Cardiac muscle cell (in vitro differentiated cells and primary cell): ENCODE data around the gene RPS19BP1. TPM values are rescaled to one million over a fixed set of nuclear protein-coding genes. Genes with fewer than 3 reads are reported as not detected.

Experiments used
- DNase-seq, 2 donors: peaks; one replicate each; pipeline versions ENCODE4 v3.0.0 to v3.0.0-alpha.2; 2010 to 2017; ENCODE audit warnings: low read depth in 1 of 2, low spot score in 1 of 2
- H3K27ac ChIP-seq: fragments of 200-600 bp; sonication (generic); 2 replicates; pipeline ENCODE4 v1.5.1; 2016
- H3K27me3 ChIP-seq: fragments of 200-600 bp; sonication (generic); 2 replicates; pipeline ENCODE4 v1.6.0; 2016; ENCODE audit warnings: control low read depth
- H3K36me3 ChIP-seq: fragments of 200-600 bp; sonication (generic); 2 replicates; pipeline ENCODE4 v1.5.1; 2016; ENCODE audit warnings: control low read depth
- H3K4me1 ChIP-seq: fragments of 200-600 bp; sonication (generic); 2 replicates; pipeline ENCODE4 v1.8.1; 2017; ENCODE audit warnings: low read depth, mild to moderate bottlenecking, mixed run types
- H3K4me3 ChIP-seq: fragments of 200-600 bp; sonication (generic); 2 replicates; pipeline ENCODE4 v1.5.1; 2016; ENCODE audit warnings: mild to moderate bottlenecking
- H3K9me3 ChIP-seq: fragments of 200-600 bp; sonication (generic); 2 replicates; pipeline ENCODE4 v1.5.1; 2017; ENCODE audit warnings: low read depth, mild to moderate bottlenecking, control low read depth
- polyA plus RNA-seq: library from polyadenylated mRNA; unstranded; fragments of >200 nt; fragmentation: Nextera tagmentation; extraction: Ambion mirVana; gene quantifications from 2 replicates; pipeline ENCODE4 v1.2.1, GENCODE V29; 2016
- total RNA-seq: library from RNA; depleted of rRNA; stranded (reverse); fragments of >200 nt; gene quantifications from 2 replicates; pipeline ENCODE4 v1.2.3, GENCODE V29; 2016
- TF ChIP-seq, protein P1 (sequence below): IDR thresholded peaks from 2 replicates; pipeline ENCODE4 v1.5.1; 2012; ENCODE audit warnings: low read depth, mild to moderate bottlenecking, low read length

RPS19BP1 gene
- total and polyA plus RNA-seq, 2 experiments from 2014 or later, result 144 to 150 TPM

DNA sequence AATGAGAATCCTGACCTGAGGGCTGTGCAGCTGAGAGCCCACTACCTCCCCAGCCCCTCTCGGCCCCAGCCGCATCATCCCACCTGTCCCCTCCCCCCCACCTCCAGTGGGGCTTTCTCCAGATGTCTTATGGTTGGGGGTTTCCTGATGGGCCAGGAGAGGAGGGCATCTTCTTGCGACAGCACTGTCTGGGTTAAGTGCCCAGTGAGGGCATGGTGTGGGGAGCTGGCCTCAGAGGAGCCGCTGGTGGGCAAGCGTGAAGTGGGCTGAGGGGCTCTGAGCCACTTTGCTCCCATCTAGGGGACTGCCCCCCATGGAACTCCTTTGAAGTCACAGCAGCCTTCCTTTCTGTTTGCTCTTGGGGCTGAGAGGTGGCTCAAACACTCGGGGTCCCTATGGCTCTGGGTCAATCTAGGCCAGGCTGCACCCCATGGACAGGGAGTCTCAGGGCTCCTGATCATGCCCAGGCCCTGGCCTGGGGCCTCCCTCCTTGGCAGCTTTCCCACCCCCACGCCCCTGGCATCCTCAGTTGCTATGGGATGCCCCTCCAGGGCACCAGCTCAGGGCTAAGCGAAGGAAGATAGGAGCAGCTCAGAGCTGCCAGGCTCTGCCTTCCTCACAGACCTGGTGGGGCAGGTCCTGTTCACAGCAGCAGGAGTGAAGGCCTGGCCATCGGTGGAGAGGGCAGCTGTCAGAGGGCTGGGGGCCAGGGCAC lies 41.4 kb downstream of the RPS19BP1 start:
- no peak for DNase-seq

DNA sequence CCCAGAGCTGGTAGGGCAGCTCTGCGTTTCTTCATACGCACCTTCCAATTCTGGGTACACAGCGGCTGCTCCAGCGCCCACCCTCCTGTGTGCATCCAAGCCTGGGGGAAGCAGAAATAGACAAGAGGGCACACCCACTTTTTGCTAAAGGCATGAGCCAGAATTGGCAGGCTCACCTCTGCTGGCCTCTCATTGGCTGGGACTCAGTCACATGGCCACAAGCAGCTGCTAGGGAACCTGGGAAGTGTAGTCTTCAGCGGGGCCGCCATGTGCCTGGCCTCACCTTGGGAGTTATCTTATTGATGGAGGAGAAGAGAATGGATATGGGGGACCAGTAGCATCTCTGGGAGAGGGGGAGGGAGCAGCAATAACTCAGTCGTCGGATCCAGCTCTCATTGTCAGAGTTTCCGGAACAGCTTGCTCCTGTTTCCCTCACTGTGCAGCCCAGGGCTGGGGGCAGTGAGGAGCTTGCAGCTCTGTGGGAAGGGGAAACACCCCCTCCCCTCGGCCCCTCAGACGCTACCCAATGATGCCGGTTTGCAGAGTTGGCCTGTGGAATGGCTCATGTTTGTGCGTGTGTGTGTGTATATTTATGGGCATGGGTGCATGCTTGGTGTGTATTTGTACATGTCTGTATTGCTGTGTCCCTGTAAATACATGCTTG lies 42.3 kb downstream of the RPS19BP1 start:
- H3K9me3 ChIP-seq, result no peaks in the 10 kb centered on the region
- no peak overlapping the region for H3K4me3 ChIP-seq
- peak; percentile 64 to 79 for DNase-seq
- no peaks in the 10 kb centered on the region for H3K4me1 ChIP-seq
- peaks cover 5% of the 10 kb centered on the region for H3K36me3 ChIP-seq
- H3K27ac ChIP-seq, result no peak overlapping the region
- no peaks in the 10 kb centered on the region for H3K27me3 ChIP-seq
- TF ChIP-seq, protein P1, sequence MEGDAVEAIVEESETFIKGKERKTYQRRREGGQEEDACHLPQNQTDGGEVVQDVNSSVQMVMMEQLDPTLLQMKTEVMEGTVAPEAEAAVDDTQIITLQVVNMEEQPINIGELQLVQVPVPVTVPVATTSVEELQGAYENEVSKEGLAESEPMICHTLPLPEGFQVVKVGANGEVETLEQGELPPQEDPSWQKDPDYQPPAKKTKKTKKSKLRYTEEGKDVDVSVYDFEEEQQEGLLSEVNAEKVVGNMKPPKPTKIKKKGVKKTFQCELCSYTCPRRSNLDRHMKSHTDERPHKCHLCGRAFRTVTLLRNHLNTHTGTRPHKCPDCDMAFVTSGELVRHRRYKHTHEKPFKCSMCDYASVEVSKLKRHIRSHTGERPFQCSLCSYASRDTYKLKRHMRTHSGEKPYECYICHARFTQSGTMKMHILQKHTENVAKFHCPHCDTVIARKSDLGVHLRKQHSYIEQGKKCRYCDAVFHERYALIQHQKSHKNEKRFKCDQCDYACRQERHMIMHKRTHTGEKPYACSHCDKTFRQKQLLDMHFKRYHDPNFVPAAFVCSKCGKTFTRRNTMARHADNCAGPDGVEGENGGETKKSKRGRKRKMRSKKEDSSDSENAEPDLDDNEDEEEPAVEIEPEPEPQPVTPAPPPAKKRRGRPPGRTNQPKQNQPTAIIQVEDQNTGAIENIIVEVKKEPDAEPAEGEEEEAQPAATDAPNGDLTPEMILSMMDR, result no peak

More for the DNA sequence above, 41.4 kb downstream of the RPS19BP1 start:
- H3K36me3 ChIP-seq, result peaks cover 5% of the 10 kb centered on the region
- H3K27ac ChIP-seq, result no peak overlapping the region
- TF ChIP-seq, protein P1, result no peak
- H3K9me3 ChIP-seq, result no peaks in the 10 kb centered on the region
- no peak overlapping the region for H3K4me3 ChIP-seq
- H3K4me1 ChIP-seq, result no peaks in the 10 kb centered on the region
- no peaks in the 10 kb centered on the region for H3K27me3 ChIP-seq

DNA sequence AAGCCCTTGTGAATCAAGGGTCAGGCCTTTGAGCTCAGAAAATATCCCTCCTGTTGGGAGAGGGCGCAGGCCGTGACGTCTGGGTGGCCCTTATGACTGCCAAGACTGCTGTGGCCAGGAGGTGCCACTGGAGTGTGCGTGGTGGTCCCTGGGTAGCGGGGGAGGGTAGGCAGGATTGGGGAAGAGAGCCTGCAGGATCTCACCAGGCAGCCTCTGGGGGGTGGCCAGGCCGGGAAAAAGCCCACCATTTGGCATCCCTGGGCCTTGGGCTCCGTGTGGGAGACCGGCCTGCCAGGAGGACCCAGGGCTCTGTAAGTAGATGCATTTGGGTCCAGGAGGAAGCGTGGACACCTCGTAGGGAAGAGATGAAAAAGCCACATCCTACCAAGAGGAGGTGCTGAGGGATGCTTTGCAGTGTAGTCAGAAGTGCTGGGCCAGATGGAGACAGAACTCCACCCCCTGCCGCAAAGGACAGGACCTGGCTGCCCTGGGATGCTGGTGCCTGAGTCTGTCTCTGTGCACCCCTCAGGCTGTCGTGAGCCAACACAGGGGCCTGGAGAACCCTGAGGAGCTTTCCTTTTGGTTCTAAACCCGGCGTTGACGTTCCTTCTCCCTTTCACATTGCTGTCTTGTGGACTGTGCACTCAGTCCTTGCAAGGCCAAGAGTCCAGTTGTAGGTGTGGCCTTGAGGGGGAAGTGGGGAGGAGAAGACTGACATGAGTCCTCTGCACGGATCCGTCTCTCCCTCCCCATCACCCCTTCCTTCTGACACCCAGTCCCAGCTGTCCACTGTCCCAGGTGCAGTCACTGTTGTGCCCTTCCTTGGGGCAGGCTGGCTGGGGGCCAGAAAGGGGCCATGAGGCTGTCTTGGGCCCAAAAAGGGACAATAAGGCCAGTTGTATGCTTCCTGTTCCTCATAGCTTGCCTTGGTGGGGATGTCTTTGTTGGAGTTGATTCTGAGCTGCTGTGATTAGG lies 43.2 kb downstream of the RPS19BP1 start:
- H3K4me1 ChIP-seq, result no peaks in the 10 kb centered on the region
- no peak overlapping the region for H3K27ac ChIP-seq
- DNase-seq, result no peak
- peaks cover 5% of the 10 kb centered on the region for H3K36me3 ChIP-seq
- H3K27me3 ChIP-seq, result no peaks in the 10 kb centered on the region
- no peak overlapping the region for H3K4me3 ChIP-seq
- H3K9me3 ChIP-seq, result no peaks in the 10 kb centered on the region
- TF ChIP-seq, protein P1, result no peak

DNA sequence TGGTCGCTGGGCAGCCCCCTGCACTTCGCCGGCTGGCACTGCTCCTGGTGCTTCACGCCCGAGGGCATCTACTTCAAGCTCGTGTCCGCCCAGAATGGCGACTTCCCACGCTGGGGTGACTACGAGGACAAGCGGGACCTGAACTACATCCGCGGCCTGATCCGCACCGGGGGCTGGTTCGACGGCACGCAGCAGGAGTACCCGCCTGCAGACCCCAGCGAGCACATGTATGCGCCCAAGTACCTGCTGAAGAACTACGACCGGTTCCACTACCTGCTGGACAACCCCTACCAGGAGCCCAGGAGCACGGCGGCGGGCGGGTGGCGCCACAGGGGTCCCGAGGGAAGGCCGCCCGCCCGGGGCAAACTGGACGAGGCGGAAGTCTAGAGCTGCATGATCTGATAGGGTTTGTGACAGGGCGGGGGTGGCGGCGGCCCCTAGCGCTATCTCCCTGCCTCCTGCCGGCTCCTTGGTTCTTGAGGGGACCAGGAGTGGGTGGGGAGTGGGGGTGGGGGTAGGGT lies 43.9 kb downstream of the RPS19BP1 start:
- no peaks in the 10 kb centered on the region for H3K4me1 ChIP-seq
- DNase-seq, result no peak
- TF ChIP-seq, protein P1, result no peak
- H3K27ac ChIP-seq, result no peak overlapping the region
- peaks cover 5% of the 10 kb centered on the region for H3K36me3 ChIP-seq
- no peaks in the 10 kb centered on the region for H3K9me3 ChIP-seq
- H3K4me3 ChIP-seq, result no peak overlapping the region
- no peaks in the 10 kb centered on the region for H3K27me3 ChIP-seq

DNA sequence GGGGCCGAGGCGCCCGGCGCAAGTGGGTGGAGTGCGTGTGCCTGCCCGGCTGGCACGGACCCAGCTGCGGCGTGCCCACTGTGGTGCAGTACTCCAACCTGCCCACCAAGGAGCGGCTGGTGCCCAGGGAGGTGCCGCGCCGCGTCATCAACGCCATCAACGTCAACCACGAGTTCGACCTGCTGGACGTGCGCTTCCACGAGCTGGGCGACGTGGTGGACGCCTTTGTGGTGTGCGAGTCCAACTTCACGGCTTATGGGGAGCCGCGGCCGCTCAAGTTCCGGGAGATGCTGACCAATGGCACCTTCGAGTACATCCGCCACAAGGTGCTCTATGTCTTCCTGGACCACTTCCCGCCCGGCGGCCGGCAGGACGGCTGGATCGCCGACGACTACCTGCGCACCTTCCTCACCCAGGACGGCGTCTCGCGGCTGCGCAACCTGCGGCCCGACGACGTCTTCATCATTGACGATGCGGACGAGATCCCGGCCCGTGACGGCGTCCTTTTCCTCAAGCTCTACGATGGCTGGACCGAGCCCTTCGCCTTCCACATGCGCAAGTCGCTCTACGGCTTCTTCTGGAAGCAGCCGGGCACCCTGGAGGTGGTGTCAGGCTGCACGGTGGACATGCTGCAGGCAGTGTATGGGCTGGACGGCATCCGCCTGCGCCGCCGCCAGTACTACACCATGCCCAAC lies 44.6 kb downstream of the RPS19BP1 start:
- TF ChIP-seq, protein P1, result no peak
- no peak for DNase-seq
- H3K4me1 ChIP-seq, result no peaks in the 10 kb centered on the region
- no peak overlapping the region for H3K4me3 ChIP-seq
- peaks cover 5% of the 10 kb centered on the region for H3K36me3 ChIP-seq
- H3K9me3 ChIP-seq, result no peaks in the 10 kb centered on the region
- no peak overlapping the region for H3K27ac ChIP-seq
- H3K27me3 ChIP-seq, result no peaks in the 10 kb centered on the region
